COLO829 (cell line): ENCODE data around the gene JARID2.
A peak's percentile ranks its signal among the peaks of the same experiment; 100 is the strongest.
"Not testable (repeated sequence)": the region's sequence is repeated elsewhere in the genome, so short reads cannot be mapped to it uniquely, and the experiment has no call there.

ENCODE experiments used
- DNase-seq: peaks from one replicate; pipeline ENCODE4 v3.0.0; 2012; ENCODE audit warnings: low spot score

JARID2 gene

GRCh38 chr6:15401120-15401519 lies 155.3 kb downstream of the JARID2 start:
- no peak for DNase-seq

GRCh38 chr6:15401769-15402250 lies 155.9 kb downstream of the JARID2 start:
- peak; percentile 88 for DNase-seq

DNA sequence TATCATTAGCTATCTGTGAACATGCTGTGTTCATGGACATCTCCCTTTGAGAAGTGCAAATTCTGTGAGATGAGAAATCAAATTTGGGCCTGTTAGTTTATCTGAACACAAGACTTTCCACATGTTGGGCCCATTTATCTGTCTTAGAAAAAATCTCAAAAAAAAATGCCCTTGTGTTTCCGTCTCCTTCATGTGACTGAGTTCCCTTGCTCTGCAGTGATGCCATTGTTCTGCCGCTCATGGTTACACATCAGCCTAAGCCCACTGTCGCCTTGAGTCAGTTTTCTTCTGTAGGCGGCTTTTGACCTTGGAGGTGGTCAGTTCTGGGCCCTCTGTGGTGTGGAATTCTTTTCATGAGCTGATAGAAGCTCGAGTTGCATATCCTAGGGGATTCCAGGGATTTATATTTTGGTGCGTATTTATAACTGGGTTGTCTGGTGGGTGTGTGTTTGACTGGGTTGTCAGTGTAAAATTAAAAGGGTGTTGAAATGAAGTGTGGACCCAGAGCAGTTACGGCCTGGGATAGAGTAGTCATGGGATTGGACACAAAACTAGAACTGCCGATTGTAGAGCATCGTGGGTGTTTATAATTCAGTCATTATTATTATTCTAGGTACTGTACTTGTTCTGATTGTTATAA lies 156.7 kb downstream of the JARID2 start:
- DNase-seq, result no peak

DNA sequence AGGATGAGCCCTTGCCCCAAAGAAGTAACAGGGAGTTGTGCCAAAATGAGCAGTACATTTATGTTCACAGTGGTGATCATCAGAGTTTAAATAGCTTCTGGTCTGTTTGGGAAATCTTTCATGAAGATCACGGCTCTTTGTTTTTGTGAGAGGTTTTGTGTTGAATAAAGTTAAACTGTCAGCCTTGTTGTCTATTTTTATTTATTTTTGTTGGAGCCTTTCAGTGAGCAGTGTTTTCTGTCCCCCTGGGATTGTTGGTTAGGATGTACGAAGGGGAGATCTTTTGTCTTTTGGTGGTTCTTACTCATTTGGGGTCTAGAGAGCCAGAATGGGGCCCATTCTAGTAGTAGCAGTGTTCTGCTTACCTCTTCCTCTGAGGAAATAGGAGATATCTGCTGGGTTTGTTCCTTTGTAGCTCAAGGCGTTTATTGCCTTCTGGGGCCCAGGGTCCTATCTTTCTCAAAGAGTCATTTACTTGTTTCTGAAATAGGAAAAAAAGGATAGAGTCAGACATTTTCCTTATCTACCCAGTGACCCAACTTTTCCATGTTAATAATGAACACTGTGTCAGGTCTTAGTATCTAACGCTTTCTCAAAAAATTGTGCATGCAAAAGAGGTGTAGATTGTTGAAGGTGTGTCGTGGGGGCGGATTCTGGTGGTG lies 157.4 kb downstream of the JARID2 start:
- no peak for DNase-seq

- no peak for DNase-seq
Measured at GRCh38 chr6:15404685-15404980, 158.8 kb downstream of the JARID2 start.

- DNase-seq, result no peak
Measured at GRCh38 chr6:15405129-15406068, 159.5 kb downstream of the JARID2 start.

DNA sequence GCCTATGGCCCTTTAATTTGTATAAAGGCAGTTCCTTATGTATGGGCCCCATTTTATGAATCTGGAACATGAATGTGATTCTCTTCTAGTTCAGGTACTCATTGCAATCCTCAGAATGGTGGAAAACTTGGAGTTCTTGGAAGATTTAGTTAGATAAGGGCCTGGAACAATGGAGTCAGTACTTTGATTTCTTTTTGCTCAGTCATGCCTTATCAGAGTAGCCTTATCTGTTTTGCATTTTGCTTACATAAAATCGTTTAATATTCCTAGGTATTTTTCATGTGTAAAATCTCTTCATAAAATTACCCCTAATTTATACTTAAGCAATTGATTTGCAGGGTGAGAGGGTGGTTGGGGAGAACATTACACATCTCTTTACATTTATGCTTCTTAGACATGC lies 160.6 kb downstream of the JARID2 start:
- no peak for DNase-seq

- DNase-seq, result no peak
Measured at GRCh38 chr6:15408008-15408407, 162.1 kb downstream of the JARID2 start.

DNA sequence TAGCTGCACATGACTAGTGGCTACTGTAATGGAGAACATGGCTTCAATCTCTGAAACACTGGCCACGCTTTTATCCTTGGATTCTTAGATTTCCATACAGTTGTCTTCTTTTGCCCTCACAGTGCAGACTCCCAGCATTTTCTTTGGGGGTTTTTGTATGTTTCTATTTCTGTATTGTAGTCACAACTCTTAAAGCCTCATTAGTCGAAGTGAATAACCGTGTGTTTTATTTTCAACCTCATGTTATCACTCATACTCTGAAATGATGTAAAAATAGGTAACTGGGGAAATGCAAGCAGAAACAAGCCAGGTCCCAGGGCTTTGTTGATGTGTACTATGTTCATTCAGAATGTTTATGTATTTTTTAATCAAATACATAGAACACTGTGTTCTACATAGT lies 162.9 kb downstream of the JARID2 start:
- DNase-seq, result no peak

DNA sequence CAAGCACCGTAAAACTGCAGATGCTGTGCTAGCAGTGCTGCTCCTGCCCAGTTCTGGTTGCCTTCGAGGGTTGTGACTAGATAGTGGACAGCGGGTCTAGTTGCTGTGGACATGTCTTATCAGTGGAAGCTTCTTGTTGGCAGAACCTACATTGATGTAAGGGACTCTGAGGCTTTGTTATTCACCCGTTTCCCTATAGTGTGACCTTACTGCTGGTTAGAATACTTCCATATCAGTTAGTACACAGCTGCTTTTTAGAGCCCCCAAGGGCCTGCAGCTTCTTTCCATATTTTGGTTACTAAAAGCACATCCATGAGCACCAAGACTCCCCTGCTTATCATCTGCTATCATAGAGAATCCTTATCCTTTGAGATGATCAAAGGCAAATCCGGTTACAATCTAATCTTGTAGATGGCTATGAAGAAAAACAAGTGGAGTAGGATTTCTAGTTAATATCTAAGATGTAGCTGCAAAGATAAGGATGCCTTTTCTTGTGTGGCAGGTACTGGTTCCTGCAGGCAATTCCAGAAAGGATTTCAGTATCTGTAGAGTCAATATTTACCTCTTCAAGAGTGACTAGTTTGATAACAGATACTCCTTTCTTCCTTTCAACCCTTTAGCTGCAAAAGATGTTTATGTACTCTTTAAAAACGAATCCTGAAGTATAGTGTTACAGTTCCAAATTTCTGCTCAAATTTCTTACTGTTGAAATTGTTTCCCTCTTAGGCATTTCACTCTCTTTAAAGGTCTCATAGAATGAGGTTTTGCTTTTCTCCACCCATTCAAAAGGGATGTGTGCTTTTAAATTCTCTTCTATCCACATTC lies 163.6 kb downstream of the JARID2 start:
- no peak for DNase-seq

DNA sequence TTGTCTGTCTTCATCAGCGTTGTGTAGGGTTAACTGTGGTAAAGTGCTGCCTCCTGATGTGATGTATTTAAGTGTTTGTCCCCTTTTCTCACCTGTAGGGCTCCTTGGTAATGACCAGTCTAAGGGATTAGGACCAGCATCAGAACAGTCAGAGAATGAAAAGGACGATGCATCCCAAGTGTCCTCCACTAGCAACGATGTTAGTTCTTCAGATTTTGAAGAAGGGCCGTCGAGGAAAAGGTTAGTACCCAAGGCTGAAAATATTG lies 164.2 kb downstream of the JARID2 start:
- DNase-seq, result no peak

GRCh38 chr6:15410752-15411151 lies 164.9 kb downstream of the JARID2 start:
- no peak for DNase-seq

- no peak for DNase-seq
Measured at GRCh38 chr6:15411766-15412165, 165.9 kb downstream of the JARID2 start.

GRCh38 chr6:15412767-15413166 lies 166.9 kb downstream of the JARID2 start:
- DNase-seq, result no peak

GRCh38 chr6:15413466-15414234 lies 167.8 kb downstream of the JARID2 start:
- DNase-seq, result peak; percentile 77

DNA sequence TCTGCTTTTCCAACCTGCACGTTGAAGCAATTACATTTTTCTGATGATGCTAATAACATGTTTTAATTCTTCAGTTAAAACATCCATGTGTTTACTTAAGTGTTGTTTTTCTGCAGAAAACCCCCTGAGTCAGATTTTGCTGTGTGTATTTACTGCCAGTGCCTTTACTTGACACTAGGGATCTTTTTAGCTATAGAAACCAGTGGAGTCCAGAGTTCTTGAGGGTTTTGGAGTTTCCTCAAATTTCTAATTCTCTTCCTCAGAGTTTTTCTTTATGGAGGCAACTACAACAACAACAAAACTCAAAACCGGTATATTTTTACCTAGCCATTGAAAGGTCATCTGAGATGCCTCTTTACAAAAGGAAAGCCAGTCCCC lies 168.4 kb downstream of the JARID2 start:
- no peak for DNase-seq

GRCh38 chr6:15415622-15416021 lies 169.8 kb downstream of the JARID2 start:
- DNase-seq, result not testable (repeated sequence)

- DNase-seq, result no peak
Measured at GRCh38 chr6:15416932-15417509, 171.2 kb downstream of the JARID2 start.

- DNase-seq, result no peak
Measured at GRCh38 chr6:15417811-15418210, 171.9 kb downstream of the JARID2 start.

GRCh38 chr6:15419493-15419892 lies 173.6 kb downstream of the JARID2 start:
- no peak for DNase-seq

- no peak for DNase-seq
Measured at GRCh38 chr6:15420959-15421438, 175.1 kb downstream of the JARID2 start.
